Mucosa of stomach (tissue), 1 donor: ENCODE measurements around the gene RPLP2.

ENCODE experiments used
- H3K27me3 ChIP-seq: one replicate; pipeline ENCODE4 v1.7.0; 2013; ENCODE audit warnings: mild to moderate bottlenecking, low read length; ENCODE audit not compliant: control insufficient read depth, insufficient read depth
- H3K36me3 ChIP-seq: one replicate; pipeline ENCODE4 v1.7.0; 2013; ENCODE audit warnings: low read length; ENCODE audit not compliant: control insufficient read depth, insufficient read depth
- H3K4me1 ChIP-seq: one replicate; pipeline ENCODE4 v1.7.0; 2013; ENCODE audit warnings: mild to moderate bottlenecking, low read length; ENCODE audit not compliant: control insufficient read depth, insufficient read depth
- H3K4me3 ChIP-seq: one replicate; pipeline ENCODE4 v1.7.0; 2013; ENCODE audit warnings: low read length
- H3K9ac ChIP-seq: one replicate; pipeline ENCODE4 v1.7.0; 2013; ENCODE audit warnings: mild to moderate bottlenecking, low read length, moderate library complexity
- H3K9me3 ChIP-seq: one replicate; pipeline ENCODE4 v1.7.0; 2013; ENCODE audit warnings: mild to moderate bottlenecking, low read length, moderate library complexity; ENCODE audit not compliant: control insufficient read depth
- donor health status: Pancreatic carcinoma.

Gene RPLP2

GRCh38 chr11:809287-810039, at the start of gene RPLP2:
RPLP2 (plus strand) TSS chr11:809967; CDS start chr11:810235, 268 bp downstream.
- Histone ChIP-seq H3K4me1 (peaks cover 24% of the 10 kb centered on the region), H3K9ac (peak within 1 kb of the TSS; percentile 91), H3K36me3 (peaks cover 15% of the 10 kb centered on the region), H3K27me3 (no peaks in the 10 kb centered on the region), H3K9me3 (no peaks in the 10 kb centered on the region), H3K4me3 (peak within 1 kb of the TSS; percentile 81)

GRCh38 chr11:760236-760635, 49.5 kb upstream of the RPLP2 start:
- no peak overlapping the region for H3K9ac ChIP-seq
- H3K27me3 ChIP-seq = no peaks in the 10 kb centered on the region
- H3K9me3 ChIP-seq = no peaks in the 10 kb centered on the region
- H3K4me1 ChIP-seq = peaks cover 16% of the 10 kb centered on the region
- H3K4me3 ChIP-seq = no peak overlapping the region
- peaks cover 15% of the 10 kb centered on the region for H3K36me3 ChIP-seq

- H3K9ac ChIP-seq = no peak overlapping the region
- no peak overlapping the region for H3K4me3 ChIP-seq
- no peaks in the 10 kb centered on the region for H3K9me3 ChIP-seq
- no peaks in the 10 kb centered on the region for H3K27me3 ChIP-seq
- H3K4me1 ChIP-seq = peaks cover 16% of the 10 kb centered on the region
- peaks cover 20% of the 10 kb centered on the region for H3K36me3 ChIP-seq
Measured at GRCh38 chr11:761526-762108, 48.1 kb upstream of the RPLP2 start.

DNA sequence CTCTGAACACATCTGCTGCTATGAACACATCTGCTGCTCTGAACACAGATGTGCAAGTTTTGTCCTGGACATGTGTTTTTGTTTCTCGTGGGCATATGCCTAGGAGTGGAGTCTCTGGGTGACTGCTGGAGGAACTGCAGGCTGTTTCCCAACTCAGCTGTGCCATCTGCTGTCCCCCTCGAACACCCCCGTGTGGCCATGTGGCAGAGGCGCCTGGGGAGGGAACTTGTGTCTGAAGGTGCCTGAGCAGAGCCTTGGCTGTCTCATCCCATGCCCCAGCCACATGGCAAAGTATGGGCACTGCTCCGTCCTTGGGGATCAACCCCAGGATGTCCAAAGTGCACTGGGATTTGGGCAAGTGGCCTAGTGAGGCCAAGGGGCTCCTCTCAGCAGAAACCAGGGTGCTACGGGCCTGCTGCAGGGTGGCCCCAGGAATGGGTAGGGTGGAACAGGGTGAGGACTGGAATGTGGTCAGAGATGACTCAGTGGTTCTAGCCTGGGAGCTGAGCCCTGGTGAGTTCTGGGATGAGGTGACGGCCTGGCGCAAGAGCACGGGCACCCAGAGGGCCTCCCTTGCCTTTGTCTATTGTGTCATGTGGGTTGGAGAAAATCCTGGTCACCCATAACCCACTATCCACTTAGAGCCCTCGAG, 47.2 kb upstream of the RPLP2 start:
- H3K36me3 ChIP-seq = peaks cover 17% of the 10 kb centered on the region
- peak overlapping the region; percentile 40 for H3K9ac ChIP-seq

GRCh38 chr11:763073-763463, 46.7 kb upstream of the RPLP2 start:
- Histone ChIP-seq H3K4me3 (no peak overlapping the region), H3K9ac (peak overlapping the region; percentile 40), H3K36me3 (peaks cover 17% of the 10 kb centered on the region), H3K4me1 (peaks cover 16% of the 10 kb centered on the region), H3K27me3 (no peaks in the 10 kb centered on the region), H3K9me3 (no peaks in the 10 kb centered on the region)

More for the DNA sequence above, 47.2 kb upstream of the RPLP2 start:
- Histone ChIP-seq H3K4me1 (peaks cover 16% of the 10 kb centered on the region), H3K9me3 (no peaks in the 10 kb centered on the region), H3K4me3 (no peak overlapping the region), H3K27me3 (no peaks in the 10 kb centered on the region)

GRCh38 chr11:763549-764321, 46.0 kb upstream of the RPLP2 start:
- Histone ChIP-seq H3K9ac (no peak overlapping the region), H3K4me3 (no peak overlapping the region), H3K4me1 (peaks cover 16% of the 10 kb centered on the region), H3K27me3 (no peaks in the 10 kb centered on the region), H3K36me3 (peaks cover 17% of the 10 kb centered on the region), H3K9me3 (no peaks in the 10 kb centered on the region)

GRCh38 chr11:764322-765024, 45.3 kb upstream of the RPLP2 start:
- H3K4me3 ChIP-seq = no peak overlapping the region
- H3K36me3 ChIP-seq = peaks cover 17% of the 10 kb centered on the region
- no peaks in the 10 kb centered on the region for H3K27me3 ChIP-seq
- H3K9me3 ChIP-seq = no peaks in the 10 kb centered on the region
- no peak overlapping the region for H3K9ac ChIP-seq
- H3K4me1 ChIP-seq = peaks cover 16% of the 10 kb centered on the region

GRCh38 chr11:765025-765801, 44.6 kb upstream of the RPLP2 start:
- Histone ChIP-seq H3K9ac (no peak overlapping the region), H3K36me3 (peaks cover 12% of the 10 kb centered on the region), H3K27me3 (no peaks in the 10 kb centered on the region)

GRCh38 chr11:765802-766091, 44.0 kb upstream of the RPLP2 start:
- H3K9ac ChIP-seq = no peak overlapping the region
- no peaks in the 10 kb centered on the region for H3K27me3 ChIP-seq
- H3K36me3 ChIP-seq = peaks cover 10% of the 10 kb centered on the region
- no peaks in the 10 kb centered on the region for H3K9me3 ChIP-seq
- H3K4me3 ChIP-seq = no peak overlapping the region
- H3K4me1 ChIP-seq = peaks cover 16% of the 10 kb centered on the region

More at GRCh38 chr11:765025-765801, 44.6 kb upstream of the RPLP2 start:
- H3K9me3 ChIP-seq = no peaks in the 10 kb centered on the region
- no peak overlapping the region for H3K4me3 ChIP-seq
- H3K4me1 ChIP-seq = peaks cover 16% of the 10 kb centered on the region

DNA sequence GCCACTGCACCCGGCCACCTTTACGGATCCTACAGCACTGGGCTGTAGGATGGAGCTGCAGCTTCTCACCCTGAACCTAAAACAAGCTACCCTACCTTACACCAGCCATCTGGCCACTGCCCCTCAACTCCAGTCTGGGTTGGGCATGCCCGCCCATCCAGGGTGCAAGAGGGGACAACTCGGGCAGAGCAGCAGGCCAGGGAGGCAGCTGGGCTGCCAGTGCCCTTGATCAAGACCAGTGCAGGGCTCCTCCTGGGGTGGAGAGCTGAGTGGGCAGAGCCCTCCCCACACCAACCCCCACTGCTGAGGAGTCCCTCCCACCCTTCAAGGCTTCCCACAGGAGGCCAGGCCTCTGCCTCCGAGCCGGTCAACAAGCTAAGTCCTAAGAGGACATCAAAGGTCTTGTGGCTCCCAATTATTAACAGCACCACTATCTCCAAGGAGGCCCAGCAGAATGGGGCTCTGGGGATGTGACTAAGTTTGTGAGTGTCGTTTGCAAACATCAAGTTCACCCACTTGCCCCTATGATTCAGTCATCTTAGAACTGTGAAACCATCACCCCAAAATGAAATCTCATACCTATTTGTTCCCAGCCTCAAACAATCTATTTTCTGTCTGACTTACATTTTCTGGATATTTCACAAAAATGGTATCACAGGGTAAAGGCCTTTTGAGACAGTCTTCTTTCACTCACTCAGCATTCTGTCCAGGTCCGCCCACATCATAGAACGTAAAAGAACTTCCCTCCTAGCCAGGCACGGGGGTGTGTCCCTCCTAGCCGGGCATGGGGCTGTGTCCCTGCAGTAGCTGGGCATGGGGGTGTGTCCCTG, 43.4 kb upstream of the RPLP2 start:
- peaks cover 16% of the 10 kb centered on the region for H3K4me1 ChIP-seq
- no peak overlapping the region for H3K4me3 ChIP-seq
- peaks cover 10% of the 10 kb centered on the region for H3K36me3 ChIP-seq
- no peaks in the 10 kb centered on the region for H3K27me3 ChIP-seq
- H3K9ac ChIP-seq = no peak overlapping the region
- H3K9me3 ChIP-seq = no peaks in the 10 kb centered on the region
